22Rv1 (cell line): Measurements from ENCODE around the gene PIK3R6.

Experiments used
- ZFX ChIP-seq: fragments of 450-650 bp; IDR thresholded peaks from 2 replicates; pipeline ENCODE4 v1.6.1; 2017; ENCODE audit warnings: antibody characterized with exemption, borderline replicate concordance
- TF ChIP-seq, protein P1 (sequence below): fragments of 450-650 bp; IDR thresholded peaks from 2 replicates; pipeline ENCODE4 v1.5.1; 2017; ENCODE audit warnings: mild to moderate bottlenecking

DNA sequence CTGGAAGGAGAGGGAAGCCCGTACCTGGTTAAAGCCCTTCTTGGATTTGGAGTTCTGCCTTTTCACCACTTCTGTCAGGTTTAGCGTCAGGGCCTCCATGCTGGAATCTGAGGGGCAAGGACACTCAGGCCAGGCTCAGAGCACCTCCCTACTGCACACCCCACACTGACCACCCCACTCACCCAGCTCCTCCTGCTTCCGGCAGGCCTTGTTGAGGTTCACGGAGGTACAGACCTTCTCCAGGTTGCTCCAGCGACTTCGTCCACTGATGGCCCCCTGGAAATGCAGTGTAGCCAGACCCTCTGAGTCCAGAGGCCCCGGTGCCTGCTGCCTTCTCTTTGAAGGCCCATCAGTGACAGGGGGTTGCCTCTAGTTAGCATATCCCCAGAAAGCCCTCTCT, 14.1 kb upstream of the PIK3R6 start:
- TF ChIP-seq, protein P1, sequence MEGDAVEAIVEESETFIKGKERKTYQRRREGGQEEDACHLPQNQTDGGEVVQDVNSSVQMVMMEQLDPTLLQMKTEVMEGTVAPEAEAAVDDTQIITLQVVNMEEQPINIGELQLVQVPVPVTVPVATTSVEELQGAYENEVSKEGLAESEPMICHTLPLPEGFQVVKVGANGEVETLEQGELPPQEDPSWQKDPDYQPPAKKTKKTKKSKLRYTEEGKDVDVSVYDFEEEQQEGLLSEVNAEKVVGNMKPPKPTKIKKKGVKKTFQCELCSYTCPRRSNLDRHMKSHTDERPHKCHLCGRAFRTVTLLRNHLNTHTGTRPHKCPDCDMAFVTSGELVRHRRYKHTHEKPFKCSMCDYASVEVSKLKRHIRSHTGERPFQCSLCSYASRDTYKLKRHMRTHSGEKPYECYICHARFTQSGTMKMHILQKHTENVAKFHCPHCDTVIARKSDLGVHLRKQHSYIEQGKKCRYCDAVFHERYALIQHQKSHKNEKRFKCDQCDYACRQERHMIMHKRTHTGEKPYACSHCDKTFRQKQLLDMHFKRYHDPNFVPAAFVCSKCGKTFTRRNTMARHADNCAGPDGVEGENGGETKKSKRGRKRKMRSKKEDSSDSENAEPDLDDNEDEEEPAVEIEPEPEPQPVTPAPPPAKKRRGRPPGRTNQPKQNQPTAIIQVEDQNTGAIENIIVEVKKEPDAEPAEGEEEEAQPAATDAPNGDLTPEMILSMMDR: no peak
- TF ChIP-seq ZFX: no peak
